NCI-H524 treated with DMSO at 0.1 percent for 48 hours (cell line): ENCODE data around the gene TMEM52.

Source experiments
- DNase-seq: peaks from one replicate; lab custom pipeline; 2025; lab: John Stamatoyannopoulos, UW

Gene TMEM52

DNA sequence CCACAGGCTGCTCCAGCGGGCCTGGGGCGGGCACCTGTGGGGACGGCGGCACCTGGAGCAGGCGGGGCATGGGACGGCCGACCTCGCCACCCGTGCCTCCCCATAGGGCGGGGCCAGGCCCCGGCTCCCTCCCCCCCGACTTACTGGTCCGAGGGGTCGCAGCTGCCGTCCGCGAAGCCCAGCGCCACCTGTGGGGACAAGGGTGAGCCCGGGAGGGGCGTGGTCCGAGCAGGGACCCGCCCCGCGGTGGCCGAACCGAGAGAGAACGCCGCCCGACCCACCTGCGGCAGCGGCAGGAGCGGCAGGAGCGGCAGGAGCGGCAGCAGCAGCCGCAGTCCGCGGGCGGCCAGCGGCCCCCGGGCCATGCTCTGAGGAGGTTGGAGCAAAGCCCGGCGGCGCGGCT lies at the start of gene TMEM52:
TSS of gene TMEM52 (minus strand) at position 379 of the 403 bp plus-strand sequence. CDS start at position 365, 14 bp downstream.
- DNase-seq, result no peak

DNA sequence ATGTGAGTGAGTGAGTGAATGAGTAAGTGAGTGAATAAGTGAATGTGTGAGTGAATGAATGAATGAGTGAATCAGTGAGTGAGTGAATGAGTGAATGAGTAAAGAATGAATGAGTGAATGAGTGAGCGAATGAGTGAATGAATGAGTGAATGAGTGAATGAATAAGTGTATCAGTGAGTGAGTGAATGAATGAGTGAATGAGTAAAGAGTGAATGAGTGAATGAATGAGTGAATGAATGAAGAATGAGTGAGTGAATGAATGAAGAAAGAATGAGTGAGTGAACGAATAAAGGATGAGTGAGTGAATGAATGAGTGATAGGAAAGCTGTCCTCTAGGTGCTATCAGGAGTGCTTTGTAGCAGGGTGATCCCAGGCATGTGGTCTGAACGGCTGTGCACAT lies 48.8 kb upstream of the TMEM52 start:
- no peak for DNase-seq

DNA sequence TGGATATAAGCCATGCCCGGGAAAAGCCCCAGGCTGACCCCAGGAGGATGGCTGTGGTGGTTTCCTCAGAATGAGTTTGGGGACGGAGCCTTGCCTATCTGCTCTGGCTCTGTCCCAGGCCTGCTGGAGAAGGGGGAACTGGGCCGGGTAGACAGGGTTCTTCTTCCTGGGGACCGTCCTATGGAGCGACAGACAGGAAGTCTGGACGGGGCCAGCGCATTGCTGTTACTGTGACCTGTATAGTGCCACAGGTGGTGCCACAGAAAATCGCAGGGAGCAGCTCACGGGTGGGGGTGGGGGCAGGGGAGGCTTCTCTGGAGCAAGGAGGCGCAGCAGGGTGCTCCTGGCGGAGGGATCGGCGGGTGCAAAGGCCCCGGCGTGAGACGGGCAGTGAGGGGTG lies 48.1 kb upstream of the TMEM52 start:
- DNase-seq, result no peak

DNA sequence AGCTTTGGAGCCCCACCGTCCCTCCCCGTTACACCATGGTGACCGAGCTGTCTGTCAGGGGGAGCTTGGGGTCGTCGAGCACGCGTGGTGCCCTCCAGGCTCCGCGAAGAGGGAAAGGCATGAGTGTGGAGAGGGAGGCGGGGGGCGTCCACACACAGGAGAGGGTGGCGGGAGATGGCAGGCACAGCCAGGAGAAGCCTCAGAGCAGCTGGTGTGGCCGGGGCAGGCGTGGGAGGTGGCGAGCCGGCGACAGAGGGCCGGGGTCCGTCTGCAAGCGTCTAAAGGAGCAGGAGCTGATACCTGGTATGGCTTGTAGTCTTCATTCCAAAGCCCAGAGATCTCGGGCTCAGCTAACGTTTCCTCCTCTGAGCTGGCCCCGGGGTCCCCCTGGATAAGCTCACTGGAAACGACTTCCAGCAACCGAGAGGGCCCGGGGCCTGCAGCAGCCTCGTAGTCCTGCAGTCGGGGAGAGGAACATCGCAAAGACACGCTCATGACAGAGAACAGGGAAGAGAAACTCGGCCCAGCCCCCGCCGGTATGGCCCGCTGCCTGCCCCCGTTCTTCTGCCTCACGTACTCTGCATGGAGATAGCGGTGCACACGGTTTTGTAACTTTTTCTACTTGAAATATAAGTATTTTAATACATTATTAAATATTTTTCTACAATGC lies 47.1 kb upstream of the TMEM52 start:
- DNase-seq, result no peak

GRCh38 chr1:1965546-1965945 lies 46.5 kb upstream of the TMEM52 start:
- DNase-seq, result no peak

GRCh38 chr1:1964811-1965210 lies 45.7 kb upstream of the TMEM52 start:
- DNase-seq, result no peak

DNA sequence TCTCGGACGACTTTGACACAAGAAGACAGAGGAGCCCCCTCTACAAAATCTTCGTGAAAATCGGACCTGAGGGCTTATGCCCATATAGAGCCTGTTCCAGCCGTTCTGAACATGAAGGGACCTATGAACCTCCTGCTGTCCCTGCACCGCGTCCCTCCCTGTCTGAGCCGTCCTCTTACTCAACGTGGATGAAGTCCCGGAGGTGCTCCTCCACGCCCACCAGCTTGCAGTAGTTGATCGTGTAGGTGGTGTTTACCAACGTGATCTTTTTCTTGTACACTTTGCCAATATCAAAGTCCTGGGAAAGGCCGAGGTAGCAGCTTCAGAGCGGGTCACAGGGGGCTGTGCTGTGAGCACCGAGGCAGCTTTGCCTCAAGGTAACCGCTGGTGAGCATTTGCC lies 44.5 kb upstream of the TMEM52 start:
- DNase-seq, result no peak

- DNase-seq, result no peak
These were observed 43.7 kb upstream of the TMEM52 start for GRCh38 chr1:1962752-1963151.

GRCh38 chr1:1960480-1961196 lies 41.6 kb upstream of the TMEM52 start:
- no peak for DNase-seq

- no peak for DNase-seq
These were observed 40.9 kb upstream of the TMEM52 start for GRCh38 chr1:1959840-1960479.

GRCh38 chr1:1959459-1959839 lies 40.4 kb upstream of the TMEM52 start:
- no peak for DNase-seq

GRCh38 chr1:1958071-1958541 lies 39.0 kb upstream of the TMEM52 start:
- DNase-seq, result no peak

DNA sequence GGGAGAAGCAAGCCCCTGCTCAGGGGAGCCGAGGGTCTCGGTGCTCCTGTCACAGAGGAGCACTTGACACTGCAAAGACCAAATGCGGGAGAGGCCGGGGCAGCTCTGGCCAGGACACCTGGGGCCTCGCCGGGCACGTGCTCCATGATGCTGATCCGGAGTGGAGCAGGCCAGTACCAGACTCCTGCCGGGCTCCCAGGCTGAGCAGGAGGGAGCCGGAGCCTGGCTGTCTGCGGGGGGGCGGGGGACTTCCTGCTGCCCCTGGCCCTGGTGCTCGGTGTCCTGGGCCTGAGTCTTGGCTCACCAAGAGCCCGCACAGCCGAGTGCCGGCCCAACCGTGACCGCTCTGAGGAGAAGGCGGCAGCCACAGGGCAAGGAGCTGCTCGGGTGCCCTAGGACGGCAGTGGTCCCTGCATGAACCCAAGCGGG lies 38.5 kb upstream of the TMEM52 start:
- DNase-seq, result no peak

DNA sequence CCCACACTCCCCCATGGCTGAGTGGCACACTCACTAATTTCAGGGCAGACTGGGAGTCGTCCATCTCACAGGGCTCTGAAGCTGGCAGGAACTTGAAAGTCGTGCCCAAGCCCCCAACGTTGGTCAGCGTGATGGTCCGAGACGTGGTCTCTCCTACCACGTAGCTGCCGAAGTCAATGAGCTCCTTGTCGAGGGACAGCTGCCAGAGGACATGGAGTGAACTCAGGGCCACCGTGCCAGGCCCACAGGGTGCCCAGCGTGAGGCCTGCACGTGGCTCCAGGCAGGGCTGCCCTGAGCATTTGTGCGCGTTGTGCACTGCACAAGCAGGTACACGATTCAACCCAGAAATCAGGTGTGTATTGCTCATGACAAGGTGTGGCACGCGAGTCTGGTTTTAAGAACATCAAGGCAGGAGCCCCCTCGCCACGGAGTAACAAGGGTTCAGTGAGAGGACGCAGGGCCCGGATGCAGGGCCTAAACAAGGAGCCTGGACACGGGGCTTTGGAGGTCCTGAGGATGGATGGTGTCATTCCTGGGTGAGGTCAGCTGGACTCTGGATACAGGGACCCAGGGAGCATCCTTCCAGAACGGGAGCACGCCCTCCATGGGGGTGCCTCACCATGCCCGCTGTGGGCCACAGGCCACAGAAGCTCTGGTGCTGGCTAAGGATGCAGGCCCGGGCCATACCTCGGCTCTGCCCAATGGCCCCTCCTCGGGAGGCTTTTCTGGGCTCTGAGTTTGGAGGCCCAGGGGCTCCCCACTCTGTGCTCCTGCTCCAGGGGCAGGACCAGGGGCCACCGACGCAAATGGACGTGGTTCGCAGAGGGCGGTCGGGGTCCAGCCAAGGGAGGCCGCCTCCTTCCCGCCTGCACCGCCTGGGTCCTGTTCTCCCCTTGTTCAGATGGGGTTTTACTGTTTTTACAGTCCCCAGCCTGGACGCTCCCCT lies 37.8 kb upstream of the TMEM52 start:
- DNase-seq, result no peak

- no peak for DNase-seq
These were observed 37.0 kb upstream of the TMEM52 start for GRCh38 chr1:1956101-1956500.

GRCh38 chr1:1955621-1956094 lies 36.6 kb upstream of the TMEM52 start:
- DNase-seq, result no peak

DNA sequence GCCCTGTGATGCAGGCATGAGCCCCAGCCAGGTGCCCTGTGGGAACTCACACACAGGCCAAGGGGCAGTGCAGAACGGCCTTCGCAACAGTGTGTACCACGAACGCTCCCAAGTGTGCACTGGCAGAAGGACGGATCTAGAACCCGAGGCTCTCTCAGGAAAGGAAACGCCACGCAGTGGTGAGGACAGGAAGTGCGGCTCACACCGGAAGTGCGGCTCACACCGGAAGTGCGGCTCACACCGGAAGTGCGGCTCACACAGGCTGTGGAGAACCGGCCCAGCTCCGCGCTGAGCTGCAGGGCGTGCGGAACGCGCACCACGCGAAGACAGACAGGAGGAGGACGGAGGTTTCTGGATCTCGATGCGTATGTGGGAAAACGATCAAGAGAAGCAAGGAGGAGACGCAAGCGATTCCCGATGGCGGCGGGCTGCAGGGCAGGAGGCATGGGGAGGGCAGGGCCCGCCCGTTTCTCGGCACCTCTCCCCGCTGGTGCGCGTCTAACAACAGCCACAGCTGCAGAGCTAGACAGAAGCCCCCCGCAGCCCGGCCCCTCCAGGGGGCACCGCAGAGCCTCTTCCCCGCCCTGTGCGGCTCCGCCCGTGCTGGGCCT lies 35.9 kb upstream of the TMEM52 start:
- no peak for DNase-seq

DNA sequence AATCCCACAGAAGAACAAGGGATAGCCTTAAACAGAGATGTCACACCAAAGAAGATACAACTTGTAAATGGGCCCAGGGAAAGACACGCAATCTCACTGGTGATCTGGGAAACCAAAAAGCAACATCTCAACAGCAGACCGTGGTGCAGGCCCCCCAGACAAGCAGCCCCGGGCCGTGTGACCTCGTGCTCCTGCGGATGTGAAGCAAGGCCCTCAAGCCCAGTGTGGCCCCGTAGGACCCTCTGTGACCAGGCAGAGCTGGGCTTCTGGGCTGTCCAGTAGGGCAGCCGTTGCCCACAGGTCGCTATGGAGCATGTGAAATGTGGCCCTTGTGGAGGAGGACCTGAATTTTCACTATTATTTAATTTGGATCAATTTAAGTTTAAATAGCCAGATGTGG lies 34.9 kb upstream of the TMEM52 start:
- no peak for DNase-seq

- DNase-seq, result no peak
These were observed 31.9 kb upstream of the TMEM52 start for GRCh38 chr1:1950940-1951339.

- DNase-seq, result no peak
These were observed 29.7 kb upstream of the TMEM52 start for GRCh38 chr1:1948783-1949182.

GRCh38 chr1:1947493-1947892 lies 28.4 kb upstream of the TMEM52 start:
- DNase-seq, result no peak
